HEK293 (cell line): Measurements from ENCODE around the gene GTF2F1.

ENCODE experiments used
- BCL11A ChIP-seq: fragments of 450-650 bp; formaldehyde crosslinking; IDR thresholded peaks from 2 replicates; pipeline ENCODE4 v1.5.1; 2016; ENCODE audit warnings: low read depth, missing biosample characterization, missing genetic modification characterization
- BCL11B ChIP-seq: fragments of 450-650 bp; formaldehyde crosslinking; IDR thresholded peaks from 2 replicates; pipeline ENCODE4 v1.5.1; 2016; ENCODE audit warnings: low read depth, missing biosample characterization, missing genetic modification characterization
- FEZF1 ChIP-seq: fragments of 450-650 bp; formaldehyde crosslinking; IDR thresholded peaks from 2 replicates; pipeline ENCODE4 v1.5.1; 2016; ENCODE audit warnings: missing biosample characterization, missing genetic modification characterization
- MYNN ChIP-seq: fragments of 450-650 bp; formaldehyde crosslinking; IDR thresholded peaks from 2 replicates; pipeline ENCODE4 v1.5.1; 2016; ENCODE audit warnings: missing biosample characterization, missing genetic modification characterization, borderline replicate concordance
- SCRT2 ChIP-seq: fragments of 450-650 bp; formaldehyde crosslinking; IDR thresholded peaks from 2 replicates; pipeline ENCODE4 v1.5.1; 2016; ENCODE audit warnings: missing biosample characterization, missing genetic modification characterization
- ZBTB17 ChIP-seq: fragments of 450-650 bp; formaldehyde crosslinking; IDR thresholded peaks from 2 replicates; pipeline ENCODE4 v1.5.1; 2016; ENCODE audit warnings: missing biosample characterization, missing genetic modification characterization
- ZBTB21 ChIP-seq: fragments of 450-650 bp; formaldehyde crosslinking; IDR thresholded peaks from 2 replicates; pipeline ENCODE4 v1.5.1; 2017; ENCODE audit warnings: missing biosample characterization, missing genetic modification characterization
- ZBTB8A ChIP-seq: fragments of 450-650 bp; formaldehyde crosslinking; IDR thresholded peaks from 2 replicates; pipeline ENCODE4 v1.5.1; 2016; ENCODE audit warnings: missing biosample characterization, missing genetic modification characterization
- ZFHX2 ChIP-seq: fragments of 450-650 bp; formaldehyde crosslinking; conservative IDR thresholded peaks from 2 replicates; pipeline ENCODE4 v1.5.1; 2016; ENCODE audit warnings: missing biosample characterization, missing genetic modification characterization
- ZNF19 ChIP-seq: fragments of 450-650 bp; formaldehyde crosslinking; IDR thresholded peaks from 2 replicates; pipeline ENCODE4; 2016; ENCODE audit warnings: missing biosample characterization, missing genetic modification characterization, low read depth
- ZNF302 ChIP-seq: fragments of 450-650 bp; formaldehyde crosslinking; IDR thresholded peaks from 2 replicates; pipeline ENCODE4 v1.5.1; 2016; ENCODE audit warnings: missing biosample characterization, missing genetic modification characterization, low read depth
- ZNF341 ChIP-seq: fragments of 450-650 bp; formaldehyde crosslinking; IDR thresholded peaks from 2 replicates; pipeline ENCODE4; 2016; ENCODE audit warnings: low read depth, missing biosample characterization, missing genetic modification characterization
- ZNF394 ChIP-seq: fragments of 450-650 bp; formaldehyde crosslinking; IDR thresholded peaks from 2 replicates; pipeline ENCODE4 v1.5.1; 2016; ENCODE audit warnings: missing biosample characterization, missing genetic modification characterization, mild to moderate bottlenecking, moderate library complexity, borderline replicate concordance
- ZNF529 ChIP-seq: fragments of 450-650 bp; formaldehyde crosslinking; IDR thresholded peaks from 2 replicates; pipeline ENCODE4 v1.5.1; 2017; ENCODE audit warnings: missing genetic modification characterization, missing biosample characterization; ENCODE audit not compliant: insufficient replicate concordance
- ZNF530 ChIP-seq: fragments of 450-650 bp; formaldehyde crosslinking; IDR thresholded peaks from 2 replicates; pipeline ENCODE4 v1.5.1; 2016; ENCODE audit warnings: low read depth, missing biosample characterization, missing genetic modification characterization
- ZNF600 ChIP-seq: fragments of 450-650 bp; formaldehyde crosslinking; IDR thresholded peaks from 2 replicates; pipeline ENCODE4 v1.5.1; 2016; ENCODE audit warnings: missing biosample characterization, missing genetic modification characterization
- ZNF629 ChIP-seq: fragments of 450-650 bp; formaldehyde crosslinking; IDR thresholded peaks from 2 replicates; pipeline ENCODE4 v1.5.1; 2017; ENCODE audit warnings: missing biosample characterization, missing genetic modification characterization
- ZNF654 ChIP-seq: fragments of 450-650 bp; formaldehyde crosslinking; IDR thresholded peaks from 2 replicates; pipeline ENCODE4 v1.5.1; 2016; ENCODE audit warnings: low read depth, missing biosample characterization, missing genetic modification characterization
- ZXDB ChIP-seq: fragments of 450-650 bp; formaldehyde crosslinking; IDR thresholded peaks from 2 replicates; pipeline ENCODE4 v1.5.1; 2016; ENCODE audit warnings: missing biosample characterization, missing genetic modification characterization
- TF ChIP-seq, protein P1 (sequence below): fragments of 450-650 bp; formaldehyde crosslinking; IDR thresholded peaks from 2 replicates; pipeline ENCODE4 v1.5.1; 2016; ENCODE audit warnings: missing biosample characterization, missing genetic modification characterization
- TF ChIP-seq, protein P2 (sequence below): fragments of 450-650 bp; formaldehyde crosslinking; conservative IDR thresholded peaks from 2 replicates; pipeline ENCODE4 v1.5.1; 2016; ENCODE audit warnings: low read depth, missing biosample characterization, missing genetic modification characterization
- TF ChIP-seq, protein P3 (sequence below): fragments of 450-650 bp; formaldehyde crosslinking; IDR thresholded peaks from 2 replicates; pipeline ENCODE4 v1.5.1; 2016; ENCODE audit warnings: missing biosample characterization, missing genetic modification characterization
- TF ChIP-seq, protein P4 (sequence below): fragments of 450-650 bp; formaldehyde crosslinking; IDR thresholded peaks from 2 replicates; pipeline ENCODE4 v1.5.1; 2017; ENCODE audit warnings: missing biosample characterization, missing genetic modification characterization
- TF ChIP-seq, protein P5 (sequence below): fragments of 450-650 bp; formaldehyde crosslinking; IDR thresholded peaks from 2 replicates; pipeline ENCODE4 v1.5.1; 2016; ENCODE audit warnings: missing biosample characterization, missing genetic modification characterization
- TF ChIP-seq, protein P6 (sequence below): fragments of 450-650 bp; formaldehyde crosslinking; IDR thresholded peaks from 2 replicates; pipeline ENCODE4 v1.5.1; 2016; ENCODE audit warnings: missing biosample characterization, missing genetic modification characterization

Gene GTF2F1

DNA sequence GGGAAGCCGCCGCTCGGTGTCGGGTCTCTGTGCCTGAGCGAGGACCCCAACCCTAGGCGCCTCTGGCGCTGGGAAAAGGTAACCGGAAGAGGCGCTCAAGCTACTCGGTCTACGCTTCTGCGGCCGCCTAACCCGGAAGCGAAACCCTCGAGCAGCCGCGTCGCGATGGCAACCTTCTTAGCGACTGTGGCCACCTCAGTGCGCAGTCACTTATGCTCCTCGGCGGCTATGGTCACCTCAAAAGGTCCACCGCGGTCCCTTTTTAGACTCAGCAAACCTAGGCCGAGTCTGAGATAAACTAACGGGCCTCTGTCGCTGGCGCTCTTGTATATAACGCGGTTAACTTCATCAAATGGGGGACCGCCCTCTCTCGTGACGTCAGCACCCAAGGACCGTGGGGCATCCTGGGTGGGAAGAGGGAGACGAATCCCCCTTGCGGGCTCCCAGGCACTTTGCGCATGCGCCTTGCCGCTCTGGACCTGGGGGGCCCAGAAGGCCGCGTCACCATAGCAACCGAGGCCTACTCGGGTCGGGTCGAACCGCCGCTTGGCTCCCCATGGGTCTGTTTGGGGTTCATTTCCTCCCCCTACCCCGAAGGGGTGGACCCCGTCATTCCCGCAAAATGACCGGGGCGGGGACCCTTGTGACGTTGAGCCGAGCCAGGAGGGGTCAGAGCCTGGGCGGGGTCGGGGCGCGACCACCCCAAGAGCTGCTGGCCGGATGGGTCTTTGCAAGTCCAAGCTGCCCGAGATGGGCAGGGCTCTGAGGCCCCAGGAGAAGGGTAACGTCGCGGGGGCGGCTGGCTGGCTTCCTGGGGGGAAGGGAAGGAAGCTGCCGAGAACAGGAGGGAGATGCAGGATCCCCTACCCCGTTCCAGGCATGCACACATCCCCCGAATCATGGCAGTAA is at the start of gene GTF2F1 (continued):
- TF ChIP-seq, protein P1, sequence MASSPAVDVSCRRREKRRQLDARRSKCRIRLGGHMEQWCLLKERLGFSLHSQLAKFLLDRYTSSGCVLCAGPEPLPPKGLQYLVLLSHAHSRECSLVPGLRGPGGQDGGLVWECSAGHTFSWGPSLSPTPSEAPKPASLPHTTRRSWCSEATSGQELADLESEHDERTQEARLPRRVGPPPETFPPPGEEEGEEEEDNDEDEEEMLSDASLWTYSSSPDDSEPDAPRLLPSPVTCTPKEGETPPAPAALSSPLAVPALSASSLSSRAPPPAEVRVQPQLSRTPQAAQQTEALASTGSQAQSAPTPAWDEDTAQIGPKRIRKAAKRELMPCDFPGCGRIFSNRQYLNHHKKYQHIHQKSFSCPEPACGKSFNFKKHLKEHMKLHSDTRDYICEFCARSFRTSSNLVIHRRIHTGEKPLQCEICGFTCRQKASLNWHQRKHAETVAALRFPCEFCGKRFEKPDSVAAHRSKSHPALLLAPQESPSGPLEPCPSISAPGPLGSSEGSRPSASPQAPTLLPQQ (tag by site-specific recombination): peak; percentile 88
- peak; percentile 90 for TF ChIP-seq ZBTB21
- TF ChIP-seq ZBTB17 (tag by site-specific recombination): peak; percentile 82
- TF ChIP-seq SCRT2: no peak
- TF ChIP-seq ZNF530: no peak
- TF ChIP-seq ZBTB8A (tag by site-specific recombination): peak; percentile 47
- TF ChIP-seq ZFHX2: peak; percentile 71
- no peak for TF ChIP-seq FEZF1
- TF ChIP-seq ZNF341 (tag by site-specific recombination): peak; percentile 93
- TF ChIP-seq BCL11B: no peak; the same call in 1 of the 2 replicates
- no peak for TF ChIP-seq ZNF529
- no peak for TF ChIP-seq ZNF654 (tag by site-specific recombination)
- TF ChIP-seq BCL11A (tag by site-specific recombination): no peak
- 0 out of 2 replicates have a peak, but pooled peaks have one; percentile 15 for TF ChIP-seq ZNF394 (tag by site-specific recombination)
- no peak for TF ChIP-seq ZNF19 (tag by site-specific recombination)
- peak; percentile 52 for TF ChIP-seq ZXDB (tag by site-specific recombination)
- peak; percentile 60; the same call in 1 of the 2 replicates for TF ChIP-seq MYNN (tag by site-specific recombination)
- TF ChIP-seq ZNF600 (tag by site-specific recombination): no peak
- TF ChIP-seq, protein P2, sequence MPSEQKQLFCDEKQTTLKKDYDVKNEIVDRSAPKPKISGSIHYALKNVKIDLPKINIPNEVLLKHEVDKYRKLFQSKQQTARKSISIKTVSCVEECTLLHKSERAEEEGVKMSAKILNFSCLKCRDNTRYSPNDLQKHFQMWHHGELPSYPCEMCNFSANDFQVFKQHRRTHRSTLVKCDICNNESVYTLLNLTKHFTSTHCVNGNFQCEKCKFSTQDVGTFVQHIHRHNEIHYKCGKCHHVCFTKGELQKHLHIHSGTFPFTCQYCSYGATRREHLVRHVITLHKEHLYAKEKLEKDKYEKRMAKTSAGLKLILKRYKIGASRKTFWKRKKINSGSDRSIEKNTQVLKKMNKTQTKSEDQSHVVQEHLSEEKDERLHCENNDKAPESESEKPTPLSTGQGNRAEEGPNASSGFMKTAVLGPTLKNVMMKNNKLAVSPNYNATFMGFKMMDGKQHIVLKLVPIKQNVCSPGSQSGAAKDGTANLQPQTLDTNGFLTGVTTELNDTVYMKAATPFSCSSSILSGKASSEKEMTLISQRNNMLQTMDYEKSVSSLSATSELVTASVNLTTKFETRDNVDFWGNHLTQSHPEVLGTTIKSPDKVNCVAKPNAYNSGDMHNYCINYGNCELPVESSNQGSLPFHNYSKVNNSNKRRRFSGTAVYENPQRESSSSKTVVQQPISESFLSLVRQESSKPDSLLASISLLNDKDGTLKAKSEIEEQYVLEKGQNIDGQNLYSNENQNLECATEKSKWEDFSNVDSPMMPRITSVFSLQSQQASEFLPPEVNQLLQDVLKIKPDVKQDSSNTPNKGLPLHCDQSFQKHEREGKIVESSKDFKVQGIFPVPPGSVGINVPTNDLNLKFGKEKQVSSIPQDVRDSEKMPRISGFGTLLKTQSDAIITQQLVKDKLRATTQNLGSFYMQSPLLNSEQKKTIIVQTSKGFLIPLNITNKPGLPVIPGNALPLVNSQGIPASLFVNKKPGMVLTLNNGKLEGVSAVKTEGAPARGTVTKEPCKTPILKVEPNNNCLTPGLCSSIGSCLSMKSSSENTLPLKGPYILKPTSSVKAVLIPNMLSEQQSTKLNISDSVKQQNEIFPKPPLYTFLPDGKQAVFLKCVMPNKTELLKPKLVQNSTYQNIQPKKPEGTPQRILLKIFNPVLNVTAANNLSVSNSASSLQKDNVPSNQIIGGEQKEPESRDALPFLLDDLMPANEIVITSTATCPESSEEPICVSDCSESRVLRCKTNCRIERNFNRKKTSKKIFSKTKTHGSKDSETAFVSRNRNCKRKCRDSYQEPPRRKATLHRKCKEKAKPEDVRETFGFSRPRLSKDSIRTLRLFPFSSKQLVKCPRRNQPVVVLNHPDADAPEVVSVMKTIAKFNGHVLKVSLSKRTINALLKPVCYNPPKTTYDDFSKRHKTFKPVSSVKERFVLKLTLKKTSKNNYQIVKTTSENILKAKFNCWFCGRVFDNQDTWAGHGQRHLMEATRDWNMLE (tag by site-specific recombination): peak; percentile 87
- TF ChIP-seq, protein P3, sequence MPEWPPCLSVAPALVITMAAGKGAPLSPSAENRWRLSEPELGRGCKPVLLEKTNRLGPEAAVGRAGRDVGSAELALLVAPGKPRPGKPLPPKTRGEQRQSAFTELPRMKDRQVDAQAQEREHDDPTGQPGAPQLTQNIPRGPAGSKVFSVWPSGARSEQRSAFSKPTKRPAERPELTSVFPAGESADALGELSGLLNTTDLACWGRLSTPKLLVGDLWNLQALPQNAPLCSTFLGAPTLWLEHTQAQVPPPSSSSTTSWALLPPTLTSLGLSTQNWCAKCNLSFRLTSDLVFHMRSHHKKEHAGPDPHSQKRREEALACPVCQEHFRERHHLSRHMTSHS (tag by site-specific recombination): no peak
- TF ChIP-seq, protein P4, sequence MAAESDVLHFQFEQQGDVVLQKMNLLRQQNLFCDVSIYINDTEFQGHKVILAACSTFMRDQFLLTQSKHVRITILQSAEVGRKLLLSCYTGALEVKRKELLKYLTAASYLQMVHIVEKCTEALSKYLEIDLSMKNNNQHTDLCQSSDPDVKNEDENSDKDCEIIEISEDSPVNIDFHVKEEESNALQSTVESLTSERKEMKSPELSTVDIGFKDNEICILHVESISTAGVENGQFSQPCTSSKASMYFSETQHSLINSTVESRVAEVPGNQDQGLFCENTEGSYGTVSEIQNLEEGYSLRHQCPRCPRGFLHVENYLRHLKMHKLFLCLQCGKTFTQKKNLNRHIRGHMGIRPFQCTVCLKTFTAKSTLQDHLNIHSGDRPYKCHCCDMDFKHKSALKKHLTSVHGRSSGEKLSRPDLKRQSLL: peak; percentile 67; the same call in 1 of the 2 replicates
- TF ChIP-seq, protein P5, sequence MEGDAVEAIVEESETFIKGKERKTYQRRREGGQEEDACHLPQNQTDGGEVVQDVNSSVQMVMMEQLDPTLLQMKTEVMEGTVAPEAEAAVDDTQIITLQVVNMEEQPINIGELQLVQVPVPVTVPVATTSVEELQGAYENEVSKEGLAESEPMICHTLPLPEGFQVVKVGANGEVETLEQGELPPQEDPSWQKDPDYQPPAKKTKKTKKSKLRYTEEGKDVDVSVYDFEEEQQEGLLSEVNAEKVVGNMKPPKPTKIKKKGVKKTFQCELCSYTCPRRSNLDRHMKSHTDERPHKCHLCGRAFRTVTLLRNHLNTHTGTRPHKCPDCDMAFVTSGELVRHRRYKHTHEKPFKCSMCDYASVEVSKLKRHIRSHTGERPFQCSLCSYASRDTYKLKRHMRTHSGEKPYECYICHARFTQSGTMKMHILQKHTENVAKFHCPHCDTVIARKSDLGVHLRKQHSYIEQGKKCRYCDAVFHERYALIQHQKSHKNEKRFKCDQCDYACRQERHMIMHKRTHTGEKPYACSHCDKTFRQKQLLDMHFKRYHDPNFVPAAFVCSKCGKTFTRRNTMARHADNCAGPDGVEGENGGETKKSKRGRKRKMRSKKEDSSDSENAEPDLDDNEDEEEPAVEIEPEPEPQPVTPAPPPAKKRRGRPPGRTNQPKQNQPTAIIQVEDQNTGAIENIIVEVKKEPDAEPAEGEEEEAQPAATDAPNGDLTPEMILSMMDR (tag by site-specific recombination): 0 out of 2 replicates have a peak, but pooled peaks have one; percentile 61
- peak; percentile 95 for TF ChIP-seq ZNF629 (tag by site-specific recombination)
- no peak for TF ChIP-seq ZNF302 (tag by site-specific recombination)
- TF ChIP-seq, protein P6, sequence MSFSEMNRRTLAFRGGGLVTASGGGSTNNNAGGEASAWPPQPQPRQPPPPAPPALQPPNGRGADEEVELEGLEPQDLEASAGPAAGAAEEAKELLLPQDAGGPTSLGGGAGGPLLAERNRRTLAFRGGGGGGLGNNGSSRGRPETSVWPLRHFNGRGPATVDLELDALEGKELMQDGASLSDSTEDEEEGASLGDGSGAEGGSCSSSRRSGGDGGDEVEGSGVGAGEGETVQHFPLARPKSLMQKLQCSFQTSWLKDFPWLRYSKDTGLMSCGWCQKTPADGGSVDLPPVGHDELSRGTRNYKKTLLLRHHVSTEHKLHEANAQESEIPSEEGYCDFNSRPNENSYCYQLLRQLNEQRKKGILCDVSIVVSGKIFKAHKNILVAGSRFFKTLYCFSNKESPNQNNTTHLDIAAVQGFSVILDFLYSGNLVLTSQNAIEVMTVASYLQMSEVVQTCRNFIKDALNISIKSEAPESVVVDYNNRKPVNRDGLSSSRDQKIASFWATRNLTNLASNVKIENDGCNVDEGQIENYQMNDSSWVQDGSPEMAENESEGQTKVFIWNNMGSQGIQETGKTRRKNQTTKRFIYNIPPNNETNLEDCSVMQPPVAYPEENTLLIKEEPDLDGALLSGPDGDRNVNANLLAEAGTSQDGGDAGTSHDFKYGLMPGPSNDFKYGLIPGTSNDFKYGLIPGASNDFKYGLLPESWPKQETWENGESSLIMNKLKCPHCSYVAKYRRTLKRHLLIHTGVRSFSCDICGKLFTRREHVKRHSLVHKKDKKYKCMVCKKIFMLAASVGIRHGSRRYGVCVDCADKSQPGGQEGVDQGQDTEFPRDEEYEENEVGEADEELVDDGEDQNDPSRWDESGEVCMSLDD (tag by site-specific recombination): peak; percentile 99
- TF ChIP-seq, all 188 proteins: peak for 47
